GM12878 (cell line): ENCODE results near the gene ITGAV. TPM values are rescaled to one million over a fixed set of nuclear protein-coding genes. Genes with fewer than 3 reads are reported as not detected.

Source experiments
- ASH2L ChIP-seq: fragments of 300-600, 200-600 bp; sonication (generic); IDR thresholded peaks from 2 replicates; pipeline ENCODE4 v1.6.1; 2017; ENCODE audit warnings: low read depth, mild to moderate bottlenecking, borderline replicate concordance
- BMI1 ChIP-seq: fragments of 450-650 bp; IDR thresholded peaks from 2 replicates; pipeline ENCODE4 v1.6.1; 2016; ENCODE audit warnings: mild to moderate bottlenecking, moderate library complexity, borderline replicate concordance
- CBX3 ChIP-seq: fragments of 200-600 bp; sonication (generic); IDR thresholded peaks from 2 replicates; pipeline ENCODE4 v1.6.1; 2016; ENCODE audit warnings: low read depth, borderline replicate concordance
- CREB1 ChIP-seq: IDR thresholded peaks from 2 replicates; pipeline ENCODE4 v1.6.1; 2012; ENCODE audit warnings: low read depth, mild to moderate bottlenecking, inconsistent platforms
- EP300 ChIP-seq, 2 experiments: fragments of 150-350 bp in 1 of 2; IDR thresholded peaks; 2 replicates each; pipeline ENCODE4 v1.6.1; 2011 to 2012; ENCODE audit warnings: low read depth in 2 of 2, low read length in 2 of 2, borderline replicate concordance in 1 of 2, improper control_type of control experiment in 1 of 2, inconsistent platforms in 1 of 2; ENCODE audit not compliant: control insufficient read depth in 1 of 2
- EZH2 ChIP-seq: IDR thresholded peaks from 2 replicates; pipeline ENCODE4 v1.6.1; 2012; ENCODE audit warnings: low read depth, mild to moderate bottlenecking, control low read depth, inconsistent platforms, low read length, borderline replicate concordance; ENCODE audit not compliant: control insufficient read depth
- GABPA ChIP-seq: IDR thresholded peaks from 2 replicates; pipeline ENCODE4 v1.6.1; 2014; ENCODE audit warnings: antibody characterized with exemption, low read depth, mild to moderate bottlenecking, inconsistent platforms
- HDGF ChIP-seq: fragments of 450-650 bp; IDR thresholded peaks from 2 replicates; pipeline ENCODE4 v1.6.1; 2016; ENCODE audit warnings: antibody characterized with exemption
- HSF1 ChIP-seq: fragments of 150-350 bp; IDR thresholded peaks from 2 replicates; pipeline ENCODE4 v1.6.1; 2014; ENCODE audit warnings: mild to moderate bottlenecking, low read depth, low read length
- LARP7 ChIP-seq: fragments of 450-650 bp; IDR thresholded peaks from 2 replicates; pipeline ENCODE4 v1.6.1; 2017; ENCODE audit warnings: mild to moderate bottlenecking
- NR2C1 ChIP-seq: fragments of 450-650 bp; IDR thresholded peaks from 2 replicates; pipeline ENCODE4 v1.6.1; 2017; ENCODE audit warnings: antibody characterized with exemption, mild to moderate bottlenecking, moderate library complexity
- PAX5 ChIP-seq: IDR thresholded peaks from 2 replicates; pipeline ENCODE4 v1.6.1; 2011; ENCODE audit warnings: low read depth, low read length, borderline replicate concordance
- POLR2AphosphoS2 ChIP-seq: IDR thresholded peaks from 2 replicates; pipeline ENCODE4 v1.6.1; 2011; ENCODE audit warnings: low read depth, mild to moderate bottlenecking, low read length, improper control_type of control experiment, moderate library complexity
- RCOR1 ChIP-seq: conservative IDR thresholded peaks from 2 replicates; pipeline ENCODE4 v1.6.1; 2012; ENCODE audit warnings: low read depth, low read length, improper control_type of control experiment
- SIN3A ChIP-seq: IDR thresholded peaks from 2 replicates; pipeline ENCODE4 v1.6.1; 2012; ENCODE audit warnings: low read depth, low read length, improper control_type of control experiment
- SMAD5 ChIP-seq: IDR thresholded peaks from 2 replicates; pipeline ENCODE4 v1.6.1; 2016; ENCODE audit warnings: antibody characterized with exemption, low read depth
- SREBF1 ChIP-seq: IDR thresholded peaks from 2 replicates; pipeline ENCODE4 v1.6.1; 2012; ENCODE audit warnings: mild to moderate bottlenecking, low read length
- SRF ChIP-seq, 2 experiments: IDR thresholded peaks; 2 replicates each; pipeline ENCODE4 v1.6.1; 2011; ENCODE audit warnings: low read depth in 2 of 2, low read length in 2 of 2, mild to moderate bottlenecking in 1 of 2, moderate library complexity in 1 of 2
- STAT1 ChIP-seq: fragments of 450-650 bp; conservative IDR thresholded peaks from 2 replicates; pipeline ENCODE4 v1.6.1; 2014; ENCODE audit warnings: antibody characterized with exemption, mild to moderate bottlenecking
- TARDBP ChIP-seq: IDR thresholded peaks from 2 replicates; pipeline ENCODE4 v1.6.1; 2016; ENCODE audit warnings: borderline replicate concordance
- TCF3 ChIP-seq: IDR thresholded peaks from 2 replicates; pipeline ENCODE4 v1.6.1; 2012; ENCODE audit warnings: low read depth, mild to moderate bottlenecking, low read length, borderline replicate concordance; ENCODE audit not compliant: insufficient read depth
- ZBTB40 ChIP-seq: fragments of 450-650 bp; IDR thresholded peaks from 2 replicates; pipeline ENCODE4 v1.6.1; 2016; ENCODE audit warnings: mild to moderate bottlenecking, moderate library complexity, borderline replicate concordance
- ZNF207 ChIP-seq: fragments of 450-650 bp; IDR thresholded peaks from 2 replicates; pipeline ENCODE4 v1.6.1; 2014; ENCODE audit warnings: antibody characterized with exemption, mild to moderate bottlenecking, borderline replicate concordance
- ZNF24 ChIP-seq: fragments of 450-650 bp; IDR thresholded peaks from 2 replicates; pipeline ENCODE4 v1.6.1; 2017; ENCODE audit warnings: antibody characterized with exemption, mild to moderate bottlenecking
- ZNF384 ChIP-seq: IDR thresholded peaks from 2 replicates; pipeline ENCODE4 v1.6.1; 2012; ENCODE audit warnings: low read depth, mild to moderate bottlenecking, low read length, improper control_type of control experiment, borderline replicate concordance
- ZZZ3 ChIP-seq: IDR thresholded peaks from 2 replicates; pipeline ENCODE4 v1.6.1; 2011; ENCODE audit warnings: low read depth; ENCODE audit not compliant: control insufficient read depth, insufficient read length
- polyA plus RNA-seq, 11 experiments: library from polyadenylated mRNA; depleted of rRNA in 4 of 11; unstranded in 6 of 11; stranded (reverse) in 5 of 11; fragments of >200 nt; fragmentation: Nextera tagmentation in 4 of 11; fragmentation: Illumina TruSeq in 1 of 11; extraction: Ambion mirVana in 4 of 11; extraction: Trizol in 1 of 11; gene quantifications; 1 replicate in 1 of 11; 2 replicates in 10 of 11; pipeline versions ENCODE4 v1.2.1 to v1.2.3, GENCODE V29; 2011 to 2016; ENCODE audit warnings: inconsistent platforms in 2 of 11, missing spikeins in 2 of 11, low read depth in 1 of 11
- total RNA-seq, 4 experiments: library from RNA; depleted of rRNA in 3 of 4; stranded (reverse); fragments of >200 nt in 3 of 4; fragmentation: Illumina TruSeq in 1 of 4; extraction: Trizol in 1 of 4; gene quantifications; 2 replicates each; pipeline versions ENCODE4 v1.2.1 to v1.2.3, GENCODE V29; 2013 to 2021

The ITGAV gene
- total and polyA plus RNA-seq, 10 of the 15 experiments (the other 5 are each of a cell fraction or from before 2014, with no cell fraction given) = 2.1 to 10.8 (median 6.1) TPM

GRCh38 chr2:186589612-186590349 is at the start of gene ITGAV (continued):
- TF ChIP-seq ZBTB40 (peak; percentile 65; the same call in 1 of the 2 replicates), STAT1 (0 out of 2 replicates have a peak, but pooled peaks have one; percentile 47), SMAD5 (0 out of 2 replicates have a peak, but pooled peaks have one; percentile 72), TCF3 (no peak), GABPA (peak; percentile 61; the same call in 1 of the 2 replicates), HSF1 (no peak), ZZZ3 (no peak), HDGF (peak; percentile 84), BMI1 (no peak), NR2C1 (no peak), SRF (IDR thresholded peaks at IDR 0.05; ENCODE audit: low read depth in 2 of 2, low read length in 2 of 2) (0 out of 4 replicates have a peak, but pooled peaks of 1 of the 2 experiments have one; percentile 3), CBX3 (no peak), ZNF207 (0 out of 2 replicates have a peak, but pooled peaks have one; percentile 64), ZNF24 (peak; percentile 47; the same call in 1 of the 2 replicates), CREB1 (no peak), LARP7 (peak; percentile 94; the same call in 1 of the 2 replicates), SIN3A (no peak), SREBF1 (no peak), TARDBP (no peak), POLR2AphosphoS2 (peak; percentile 80), EZH2 (no peak), PAX5 (no peak), ASH2L (no peak), EP300 (IDR thresholded peaks at IDR 0.05; ENCODE audit: borderline replicate concordance in 1 of 2, control insufficient read depth in 1 of 2, low read depth in 2 of 2, low read length in 2 of 2) (no peak), ZNF384 (no peak), RCOR1 (no peak)
